MCF 10A (cell line): ENCODE results near the gene LRPAP1. TPM values are rescaled to one million over a fixed set of nuclear protein-coding genes. Genes with fewer than 3 reads are reported as not detected.

Source experiments
- BruUV-seq: library from RNA; stranded (reverse); fragments of 400-500 nt; replicated peaks from 2 replicates; lab custom pipeline; 2021; lab: Mats Ljungman, UMichigan
- CTCF ChIA-PET: fragments of 300-600 bp; sonication (Branson Sonifier 250); formaldehyde crosslinking; extraction: SDS; loops from one replicate; lab custom pipeline; 2021; ENCODE audit warnings: antibody characterized with exemption, inconsistent platforms; lab: Yijun Ruan, JAX
- POLR2A ChIA-PET: fragments of 300-600, 350-650 bp; sonication (Branson Sonifier 250); formaldehyde crosslinking; extraction: SDS; loops from one replicate; lab custom pipeline; 2020; ENCODE audit warnings: antibody characterized with exemption, inconsistent platforms; lab: Yijun Ruan, JAX
- DNase-seq: peaks from one replicate; pipeline ENCODE4 v3.0.0-alpha.2; 2018; ENCODE audit not compliant: unreplicated experiment
- H3K27ac Mint-ChIP-seq: one replicate; pipeline ENCODE4 v1.8.0; 2022; ENCODE audit warnings: mild to moderate bottlenecking, low read depth, mixed read lengths; ENCODE audit not compliant: unreplicated experiment
- H3K27me3 Mint-ChIP-seq: one replicate; pipeline ENCODE4 v1.8.0; 2022; ENCODE audit warnings: mixed read lengths; ENCODE audit not compliant: insufficient read depth, unreplicated experiment
- H3K36me3 Mint-ChIP-seq: one replicate; pipeline ENCODE4 v1.8.0; 2022; ENCODE audit warnings: mild to moderate bottlenecking, moderate library complexity, mixed read lengths; ENCODE audit not compliant: insufficient read depth, unreplicated experiment
- H3K4me1 Mint-ChIP-seq: one replicate; pipeline ENCODE4 v1.8.0; 2022; ENCODE audit warnings: mixed read lengths; ENCODE audit not compliant: insufficient read depth, unreplicated experiment
- H3K4me3 Mint-ChIP-seq: one replicate; pipeline ENCODE4 v1.8.0; 2022; ENCODE audit warnings: mild to moderate bottlenecking, moderate library complexity, mixed read lengths; ENCODE audit not compliant: unreplicated experiment
- H3K9me3 Mint-ChIP-seq: one replicate; pipeline ENCODE4 v1.8.0; 2022; ENCODE audit warnings: mixed read lengths; ENCODE audit not compliant: unreplicated experiment
- CTCF ChIP-seq: fragments of 200-600 bp; IDR thresholded peaks from one replicate; pipeline ENCODE4 v1.8.0; 2022; ENCODE audit warnings: antibody characterized with exemption, mild to moderate bottlenecking; ENCODE audit not compliant: unreplicated experiment
- intact Hi-C: fragments of 100-400 bp; cut with micrococcal nuclease; formaldehyde crosslinking; loops from 2 replicates; pipeline ENCODE4 v1.14.1; 2022
- total RNA-seq: library from RNA; stranded (reverse); gene quantifications from 2 replicates; pipeline ENCODE4 v1.2.3, GENCODE V29; 2022

Gene LRPAP1
- total RNA-seq, 1 experiment from 2014 or later: 93.6 TPM

GRCh38 chr4:3520796-3521600 is 11.2 kb downstream of the LRPAP1 start:
- no peak for TF ChIP-seq CTCF
- intact Hi-C loops: no loop called here
- Mint-ChIP-seq H3K36me3 (peaks cover 50% of the 10 kb centered on the region), H3K4me3 (no peak overlapping the region), H3K9me3 (no peaks in the 10 kb centered on the region), H3K4me1 (no peaks in the 10 kb centered on the region), H3K27me3 (no peaks in the 10 kb centered on the region), H3K27ac (no peak overlapping the region)
- ChIA-PET CTCF (no interaction called here), POLR2A (no interaction called here)
- BruUV-seq: no TSS peak
- no peak for DNase-seq

- CTCF ChIA-PET: interaction anchor here (0.7 kb wide), 1 partner anchor 13 kb away, joined by 4 read pairs; no protein-coding TSS in a partner anchor
- no peak overlapping the region for H3K4me3 Mint-ChIP-seq
- H3K36me3 Mint-ChIP-seq: peaks cover 57% of the 10 kb centered on the region
- TF ChIP-seq CTCF: no peak
- H3K9me3 Mint-ChIP-seq: no peaks in the 10 kb centered on the region
- POLR2A ChIA-PET: no interaction called here
- DNase-seq: no peak
- no peaks in the 10 kb centered on the region for H3K27me3 Mint-ChIP-seq
- no TSS peak for BruUV-seq
- no peaks in the 10 kb centered on the region for H3K4me1 Mint-ChIP-seq
- H3K27ac Mint-ChIP-seq: no peak overlapping the region
- intact Hi-C loops: no loop called here
These were observed 11.9 kb downstream of the LRPAP1 start for GRCh38 chr4:3520276-3520675.

GRCh38 chr4:3519468-3520264 is 12.6 kb downstream of the LRPAP1 start:
- intact Hi-C loops: no loop called here
- H3K27ac Mint-ChIP-seq: no peak overlapping the region
- H3K9me3 Mint-ChIP-seq: no peaks in the 10 kb centered on the region
- H3K4me1 Mint-ChIP-seq: no peaks in the 10 kb centered on the region
- H3K4me3 Mint-ChIP-seq: no peak overlapping the region
- no peak for DNase-seq
- no peak for TF ChIP-seq CTCF
- H3K36me3 Mint-ChIP-seq: peaks cover 59% of the 10 kb centered on the region
- no TSS peak for BruUV-seq
- H3K27me3 Mint-ChIP-seq: no peaks in the 10 kb centered on the region
- ChIA-PET POLR2A (no interaction called here), CTCF (interaction anchor here (0.7 kb wide), 1 partner anchor 13 kb away, joined by 4 read pairs; no protein-coding TSS in a partner anchor)

GRCh38 chr4:3518941-3519340 is 13.3 kb downstream of the LRPAP1 start:
- Mint-ChIP-seq H3K36me3 (peaks cover 59% of the 10 kb centered on the region), H3K27me3 (no peaks in the 10 kb centered on the region), H3K4me3 (no peak overlapping the region), H3K27ac (no peak overlapping the region), H3K4me1 (no peaks in the 10 kb centered on the region), H3K9me3 (no peaks in the 10 kb centered on the region)
- DNase-seq: no peak
- POLR2A ChIA-PET: no interaction called here
- TF ChIP-seq CTCF: no peak
- CTCF ChIA-PET: interaction anchor here (0.8 to 1.0 kb wide), 3 partner anchors 12 to 361 kb away, joined by 3 to 4 read pairs (median 3); partner anchors contain the start of gene ADRA2C
- no TSS peak for BruUV-seq
- intact Hi-C loops: no loop called here
